Measurements from ENCODE around the gene ANXA2R.
"Not testable (repeated sequence)": the region's sequence is repeated elsewhere in the genome, so short reads cannot be mapped to it uniquely, and the experiment has no call there.

Gene ANXA2R

DNA sequence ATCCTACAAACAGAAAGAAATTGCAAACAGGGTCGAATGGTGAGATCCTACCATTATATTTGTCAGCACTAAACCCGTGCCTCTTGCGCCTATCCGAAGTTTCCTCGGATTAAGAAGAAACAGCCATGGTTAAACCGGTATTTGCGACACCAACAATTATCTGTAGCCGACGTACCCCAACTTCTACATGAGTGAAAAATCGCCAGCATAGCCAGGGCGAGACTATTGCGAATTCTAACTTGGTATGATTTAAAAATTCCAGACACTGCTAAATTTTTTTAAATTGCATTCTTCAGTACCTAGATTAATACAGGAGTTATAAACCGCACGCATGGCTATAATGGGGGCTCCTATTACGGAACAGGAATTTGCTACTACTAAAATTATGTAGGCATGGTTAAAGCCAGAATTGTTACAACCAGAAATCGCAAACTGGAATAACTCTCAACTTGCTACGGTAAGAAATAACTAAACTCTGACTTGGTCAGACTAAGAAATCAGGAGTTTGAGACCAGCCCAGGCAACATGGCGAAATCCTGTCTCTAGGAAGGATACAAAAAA is 25.3 kb upstream of the ANXA2R start:
- DNase-seq (ENCODE audit: low read depth), result peak; percentile 32
- H3K4me3 ChIP-seq (ENCODE audit: low read length), result peak overlapping the region; percentile 95
- no peak for TF ChIP-seq CTCF (conservative IDR thresholded peaks at IDR 0.05; ENCODE audit: low read length)

GRCh38 chr5:43063721-43064171 is 23.6 kb upstream of the ANXA2R start:
- no peak for TF ChIP-seq CTCF (conservative IDR thresholded peaks at IDR 0.05; ENCODE audit: low read length)
- no peak for DNase-seq (ENCODE audit: low read depth)
- H3K4me3 ChIP-seq (ENCODE audit: low read length), result no peak overlapping the region

DNA sequence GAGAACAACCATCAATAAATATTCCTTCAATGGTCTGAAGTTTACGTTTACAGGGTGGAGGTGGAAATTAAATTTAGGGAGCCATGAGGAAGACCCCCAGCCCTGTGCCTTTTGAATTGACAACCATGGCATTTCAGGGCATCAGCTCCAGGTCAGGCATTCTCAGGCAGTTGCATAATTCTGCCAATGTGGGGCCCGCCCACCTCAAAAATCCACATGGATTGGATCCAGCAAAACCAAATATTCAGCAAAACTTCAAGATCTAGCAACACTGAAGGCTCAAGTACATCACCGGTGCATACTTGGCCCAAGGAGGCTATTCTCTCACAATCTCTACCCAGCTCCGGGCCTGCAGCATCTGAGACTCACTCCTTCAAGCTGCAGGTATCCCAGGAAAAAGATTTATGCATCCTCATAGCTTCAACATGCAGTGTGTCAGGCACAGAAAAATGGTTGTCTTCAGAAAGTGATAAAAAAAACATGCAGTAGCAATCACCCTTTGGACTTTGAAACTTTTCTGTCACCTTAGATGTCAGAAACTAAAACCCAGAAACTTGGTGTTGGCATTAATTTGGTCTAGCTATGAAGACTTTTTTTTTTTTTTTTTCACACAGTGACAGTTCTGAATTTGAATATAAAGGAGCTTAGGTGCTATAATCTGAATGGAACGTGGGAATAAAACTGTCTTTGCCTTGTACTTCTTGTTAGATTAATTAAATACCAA is 21.4 kb upstream of the ANXA2R start:
- no peak overlapping the region for H3K4me3 ChIP-seq (ENCODE audit: low read length)
- peak; percentile 79 for DNase-seq (ENCODE audit: low read depth)
- TF ChIP-seq CTCF (conservative IDR thresholded peaks at IDR 0.05; ENCODE audit: low read length), result no peak

- not testable (repeated sequence) for H3K4me3 ChIP-seq (ENCODE audit: low read length)
Measured at GRCh38 chr5:43060020-43060419, 19.9 kb upstream of the ANXA2R start.

DNA sequence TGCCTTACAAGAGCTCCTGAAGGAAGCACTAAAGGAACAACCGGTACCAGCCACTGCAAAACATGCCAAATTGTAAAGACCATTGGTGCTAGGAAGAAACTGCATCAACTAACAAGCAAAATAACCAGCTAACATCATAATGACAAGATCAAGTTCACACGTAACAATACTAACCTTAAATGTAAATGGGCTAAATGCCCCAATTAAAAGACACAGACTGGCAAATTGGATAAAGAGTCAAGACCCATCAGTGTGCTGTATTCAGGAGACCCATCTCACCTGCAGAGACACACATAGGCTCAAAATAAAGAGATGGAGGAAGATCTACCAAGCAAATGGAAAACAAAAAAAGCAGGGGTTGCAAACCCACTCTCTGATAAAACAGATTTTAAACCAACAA is 15.0 kb upstream of the ANXA2R start:
- DNase-seq (ENCODE audit: low read depth); H3K4me3 ChIP-seq (ENCODE audit: low read length): not testable (repeated sequence)

More at GRCh38 chr5:43060020-43060419, 19.9 kb upstream of the ANXA2R start:
- DNase-seq (ENCODE audit: low read depth), result not testable (repeated sequence)

GRCh38 chr5:43051684-43052083 is 11.6 kb upstream of the ANXA2R start:
- TF ChIP-seq CTCF (conservative IDR thresholded peaks at IDR 0.05; ENCODE audit: low read length), result no peak
- no peak for DNase-seq (ENCODE audit: low read depth)
- H3K4me3 ChIP-seq (ENCODE audit: low read length), result no peak overlapping the region

DNA sequence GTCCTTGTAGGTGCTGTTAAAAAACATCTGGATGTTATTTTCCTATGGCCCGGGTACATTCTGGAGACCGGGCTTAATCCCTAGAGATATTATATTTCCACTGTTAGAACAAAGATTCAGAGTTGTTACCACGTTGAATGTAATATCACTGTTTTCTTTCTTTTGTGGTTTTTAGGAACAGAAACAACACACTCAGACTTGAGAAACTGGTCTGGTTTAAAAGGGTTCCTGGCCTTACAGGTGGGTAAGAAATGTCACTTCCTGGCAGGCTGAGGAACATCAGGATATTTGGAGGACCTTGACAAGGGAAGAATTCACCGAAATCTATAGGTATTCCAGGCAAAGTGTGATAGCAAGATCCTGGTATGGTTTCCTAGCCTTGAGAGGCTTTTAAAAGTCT is 10.3 kb upstream of the ANXA2R start:
- no peak overlapping the region for H3K4me3 ChIP-seq (ENCODE audit: low read length)
- no peak for TF ChIP-seq CTCF (conservative IDR thresholded peaks at IDR 0.05; ENCODE audit: low read length)
- DNase-seq (ENCODE audit: low read depth), result no peak

GRCh38 chr5:43049236-43049635 is 9.1 kb upstream of the ANXA2R start:
- TF ChIP-seq CTCF (conservative IDR thresholded peaks at IDR 0.05; ENCODE audit: low read length), result no peak
- H3K4me3 ChIP-seq (ENCODE audit: low read length), result no peak overlapping the region
- no peak for DNase-seq (ENCODE audit: low read depth)

Measured in AG10803 (cell line).